Measurements from ENCODE around the gene GAN.

- TF ChIP-seq CTCF (tag by site-specific recombination; IDR thresholded peaks at IDR 0.05) (no peak), INSM2 (tag by site-specific recombination; IDR thresholded peaks at IDR 0.05) (no peak), PATZ1 (tag by site-specific recombination; IDR thresholded peaks at IDR 0.05) (no peak), KLF1 (tag by site-specific recombination; IDR thresholded peaks at IDR 0.05) (no peak), SALL2 (tag by site-specific recombination; IDR thresholded peaks at IDR 0.05; ENCODE audit: borderline replicate concordance) (no peak), ZNF501 (tag by site-specific recombination; IDR thresholded peaks at IDR 0.05) (no peak), ZNF560 (tag by site-specific recombination; IDR thresholded peaks at IDR 0.05; ENCODE audit: borderline replicate concordance) (no peak), ZNF140 (tag by site-specific recombination; IDR thresholded peaks at IDR 0.05) (no peak), ZNF518A (tag by site-specific recombination; conservative IDR thresholded peaks at IDR 0.05; ENCODE audit: low read depth) (no peak), YY2 (tag by site-specific recombination; IDR thresholded peaks at IDR 0.05) (no peak), ZNF274 (IDR thresholded peaks at IDR 0.05; ENCODE audit: low read length) (no peak), ZNF274 (tag by site-specific recombination; IDR thresholded peaks at IDR 0.05; ENCODE audit: borderline replicate concordance) (no peak)
Measured at GRCh38 chr16:81365731-81366130, 51.0 kb downstream of the GAN start.
